OCI-LY1 (cell line): ENCODE data around the gene TERF2IP.

Source experiments
- H2AFZ ChIP-seq: fragments of 200-600 bp; sonication (generic), shearing (Covaris generic); 2 replicates; pipeline ENCODE4 v1.6.0; 2014; ENCODE audit warnings: antibody characterized with exemption, mild to moderate bottlenecking, low read length
- H3F3A ChIP-seq: fragments of 200-600 bp; sonication (generic), shearing (Covaris generic); 2 replicates; pipeline ENCODE4 v1.6.0; 2014; ENCODE audit warnings: mild to moderate bottlenecking, antibody characterized with exemption, low read length, moderate library complexity; ENCODE audit not compliant: insufficient read depth
- H3K27ac ChIP-seq: fragments of 200-600 bp; sonication (generic); 2 replicates; pipeline ENCODE4 v1.5.1; 2014; ENCODE audit warnings: low read length, mixed run types, mild to moderate bottlenecking, low read depth; ENCODE audit not compliant: poor library complexity, severe bottlenecking
- H3K27me3 ChIP-seq: fragments of 200-600 bp; sonication (generic); 2 replicates; pipeline ENCODE4 v1.6.0; 2014; ENCODE audit warnings: antibody characterized with exemption, mild to moderate bottlenecking, low read length, moderate library complexity; ENCODE audit not compliant: insufficient read depth
- H3K36me3 ChIP-seq: fragments of 200-600 bp; sonication (generic); 2 replicates; pipeline ENCODE4 v1.6.1; 2014; ENCODE audit warnings: mild to moderate bottlenecking, antibody characterized with exemption, low read length, moderate library complexity, mixed read lengths; ENCODE audit not compliant: insufficient read depth
- H3K4me1 ChIP-seq: fragments of 200-600 bp; sonication (generic); 2 replicates; pipeline ENCODE4 v1.5.1; 2014; ENCODE audit warnings: mild to moderate bottlenecking, low read length, moderate library complexity; ENCODE audit not compliant: insufficient read depth, severe bottlenecking
- H3K4me2 ChIP-seq: fragments of 200-600 bp; sonication (generic), shearing (Covaris generic); 2 replicates; pipeline ENCODE4 v1.6.1; 2014; ENCODE audit warnings: low read length
- H3K4me3 ChIP-seq: fragments of 200-600 bp; sonication (generic); 2 replicates; pipeline ENCODE4 v1.5.1; 2014; ENCODE audit warnings: low read length, low read depth, mild to moderate bottlenecking, mixed read lengths; ENCODE audit not compliant: poor library complexity, severe bottlenecking
- H3K79me2 ChIP-seq: fragments of 200-600 bp; shearing (Covaris generic); 2 replicates; pipeline ENCODE4 v1.6.1; 2016; ENCODE audit warnings: mixed run types, low read length, mixed read lengths; ENCODE audit not compliant: insufficient read depth
- H3K9ac ChIP-seq: fragments of 200-600 bp; sonication (generic), shearing (Covaris generic); 2 replicates; pipeline ENCODE4 v1.6.1; 2014; ENCODE audit warnings: mild to moderate bottlenecking, low read length, mixed read lengths
- H3K9me2 ChIP-seq: fragments of 200-600 bp; sonication (generic), shearing (Covaris generic); 2 replicates; pipeline ENCODE4 v1.6.1; 2014; ENCODE audit warnings: low read depth, mild to moderate bottlenecking, low read length, mixed read lengths
- H3K9me3 ChIP-seq: fragments of 200-600 bp; shearing (Covaris generic); 2 replicates; pipeline ENCODE4 v1.6.1; 2014; ENCODE audit warnings: low read length, mixed read lengths
- H4K20me1 ChIP-seq: fragments of 200-600 bp; sonication (generic), shearing (Covaris generic); 2 replicates; pipeline ENCODE4 v1.6.0; 2016; ENCODE audit warnings: mild to moderate bottlenecking, low read length; ENCODE audit not compliant: insufficient read depth
- EZH2 ChIP-seq: fragments of 200-600 bp; sonication (generic), shearing (Covaris generic); IDR thresholded peaks from 2 replicates; pipeline ENCODE4 v1.8.0; 2017; ENCODE audit warnings: borderline replicate concordance, mixed run types, mild to moderate bottlenecking, antibody characterized with exemption, low read length, moderate library complexity, mixed read lengths
- TF ChIP-seq, protein P1 (sequence below): fragments of 200-600 bp; sonication (generic), shearing (Covaris generic); IDR thresholded peaks from 2 replicates; pipeline ENCODE4 v1.5.1; 2017; ENCODE audit warnings: mild to moderate bottlenecking, antibody characterized with exemption, low read length, moderate library complexity, mixed read lengths

TERF2IP gene

DNA sequence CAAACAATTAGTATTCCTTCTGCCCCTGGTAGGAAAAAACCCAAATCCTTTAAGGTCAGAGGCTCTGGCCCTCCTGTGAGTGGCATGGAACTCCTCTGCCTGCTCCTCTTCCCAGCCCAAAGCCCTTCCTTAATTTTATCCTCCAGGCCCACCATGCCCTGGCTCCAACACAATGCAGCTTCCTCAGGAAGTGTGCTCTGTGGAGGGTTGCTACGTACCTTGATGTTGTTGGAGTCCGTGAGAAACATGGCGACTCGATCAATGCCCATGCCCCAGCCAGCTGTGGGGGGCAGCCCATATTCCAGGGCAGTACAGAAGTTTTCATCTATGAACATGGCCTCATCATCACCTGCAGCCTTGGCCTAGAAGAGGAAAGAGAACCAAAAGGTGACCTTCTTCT, 19.2 kb upstream of the TERF2IP start:
- H3K9ac ChIP-seq = no peak overlapping the region
- peaks cover 76% of the 10 kb centered on the region for H3K36me3 ChIP-seq
- no peak overlapping the region for H3K4me2 ChIP-seq

GRCh38 chr16:75629132-75629531, 18.4 kb upstream of the TERF2IP start:
- Histone ChIP-seq H3K36me3 (peaks cover 84% of the 10 kb centered on the region), H3K4me3 (no peak overlapping the region), H4K20me1 (no peaks in the 10 kb centered on the region), H3K27me3 (no peaks in the 10 kb centered on the region), H3K4me2 (no peak overlapping the region), H3F3A (no peaks in the 10 kb centered on the region; the same call in 1 of the 2 replicates), H3K27ac (no peak overlapping the region), H3K9me3 (no peaks in the 10 kb centered on the region), H3K4me1 (no peaks in the 10 kb centered on the region), H2AFZ (no peak overlapping the region), H3K9me2 (no peaks in the 10 kb centered on the region), H3K9ac (no peak overlapping the region), H3K79me2 (no peaks in the 10 kb centered on the region)
- TF ChIP-seq, protein P1, sequence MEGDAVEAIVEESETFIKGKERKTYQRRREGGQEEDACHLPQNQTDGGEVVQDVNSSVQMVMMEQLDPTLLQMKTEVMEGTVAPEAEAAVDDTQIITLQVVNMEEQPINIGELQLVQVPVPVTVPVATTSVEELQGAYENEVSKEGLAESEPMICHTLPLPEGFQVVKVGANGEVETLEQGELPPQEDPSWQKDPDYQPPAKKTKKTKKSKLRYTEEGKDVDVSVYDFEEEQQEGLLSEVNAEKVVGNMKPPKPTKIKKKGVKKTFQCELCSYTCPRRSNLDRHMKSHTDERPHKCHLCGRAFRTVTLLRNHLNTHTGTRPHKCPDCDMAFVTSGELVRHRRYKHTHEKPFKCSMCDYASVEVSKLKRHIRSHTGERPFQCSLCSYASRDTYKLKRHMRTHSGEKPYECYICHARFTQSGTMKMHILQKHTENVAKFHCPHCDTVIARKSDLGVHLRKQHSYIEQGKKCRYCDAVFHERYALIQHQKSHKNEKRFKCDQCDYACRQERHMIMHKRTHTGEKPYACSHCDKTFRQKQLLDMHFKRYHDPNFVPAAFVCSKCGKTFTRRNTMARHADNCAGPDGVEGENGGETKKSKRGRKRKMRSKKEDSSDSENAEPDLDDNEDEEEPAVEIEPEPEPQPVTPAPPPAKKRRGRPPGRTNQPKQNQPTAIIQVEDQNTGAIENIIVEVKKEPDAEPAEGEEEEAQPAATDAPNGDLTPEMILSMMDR = no peak
- TF ChIP-seq EZH2 = no peak

More for the DNA sequence above, 19.2 kb upstream of the TERF2IP start:
- H3K27me3 ChIP-seq = no peaks in the 10 kb centered on the region
- H3K4me3 ChIP-seq = no peak overlapping the region
- H3F3A ChIP-seq = no peaks in the 10 kb centered on the region; the same call in 1 of the 2 replicates
- no peaks in the 10 kb centered on the region for H4K20me1 ChIP-seq
- no peak overlapping the region for H2AFZ ChIP-seq
- no peaks in the 10 kb centered on the region for H3K9me2 ChIP-seq
- TF ChIP-seq, protein P1 = no peak
- TF ChIP-seq EZH2 = no peak
- H3K4me1 ChIP-seq = peaks cover 4% of the 10 kb centered on the region
- H3K9me3 ChIP-seq = no peaks in the 10 kb centered on the region
- H3K27ac ChIP-seq = no peak overlapping the region
- H3K79me2 ChIP-seq = no peaks in the 10 kb centered on the region

DNA sequence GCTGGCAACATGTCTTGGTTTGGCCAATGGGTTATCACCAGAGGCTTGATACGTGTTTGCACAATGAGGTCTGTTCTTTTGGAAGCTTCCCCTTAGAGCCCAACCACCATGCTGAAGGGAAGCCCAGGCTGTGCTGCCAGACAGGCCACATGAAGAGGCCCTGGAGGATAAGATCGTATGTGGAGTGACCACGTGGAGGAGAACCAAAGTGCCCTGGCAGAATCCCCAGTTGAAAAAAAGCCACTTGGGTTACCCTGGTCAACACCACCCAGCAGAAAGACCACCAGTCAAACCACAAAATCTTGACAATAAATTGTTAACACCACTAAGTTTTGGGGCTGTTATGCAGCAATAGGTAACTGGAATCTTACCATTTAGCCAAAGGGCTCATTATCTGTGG, 17.5 kb upstream of the TERF2IP start:
- Histone ChIP-seq H4K20me1 (no peaks in the 10 kb centered on the region), H3K9me3 (no peaks in the 10 kb centered on the region), H3K27ac (no peak overlapping the region), H2AFZ (no peak overlapping the region), H3K79me2 (no peaks in the 10 kb centered on the region), H3K4me3 (no peak overlapping the region), H3K9ac (no peak overlapping the region), H3K27me3 (no peaks in the 10 kb centered on the region), H3F3A (no peaks in the 10 kb centered on the region; the same call in 1 of the 2 replicates), H3K4me1 (no peaks in the 10 kb centered on the region), H3K9me2 (no peaks in the 10 kb centered on the region), H3K4me2 (no peak overlapping the region), H3K36me3 (peaks cover 93% of the 10 kb centered on the region)
- TF ChIP-seq EZH2 = no peak
- TF ChIP-seq, protein P1 = no peak
